ENCODE data around the gene SSH3.
"Not testable (repeated sequence)": the region's sequence is repeated elsewhere in the genome, so short reads cannot be mapped to it uniquely, and the experiment has no call there.

SSH3 gene

DNA sequence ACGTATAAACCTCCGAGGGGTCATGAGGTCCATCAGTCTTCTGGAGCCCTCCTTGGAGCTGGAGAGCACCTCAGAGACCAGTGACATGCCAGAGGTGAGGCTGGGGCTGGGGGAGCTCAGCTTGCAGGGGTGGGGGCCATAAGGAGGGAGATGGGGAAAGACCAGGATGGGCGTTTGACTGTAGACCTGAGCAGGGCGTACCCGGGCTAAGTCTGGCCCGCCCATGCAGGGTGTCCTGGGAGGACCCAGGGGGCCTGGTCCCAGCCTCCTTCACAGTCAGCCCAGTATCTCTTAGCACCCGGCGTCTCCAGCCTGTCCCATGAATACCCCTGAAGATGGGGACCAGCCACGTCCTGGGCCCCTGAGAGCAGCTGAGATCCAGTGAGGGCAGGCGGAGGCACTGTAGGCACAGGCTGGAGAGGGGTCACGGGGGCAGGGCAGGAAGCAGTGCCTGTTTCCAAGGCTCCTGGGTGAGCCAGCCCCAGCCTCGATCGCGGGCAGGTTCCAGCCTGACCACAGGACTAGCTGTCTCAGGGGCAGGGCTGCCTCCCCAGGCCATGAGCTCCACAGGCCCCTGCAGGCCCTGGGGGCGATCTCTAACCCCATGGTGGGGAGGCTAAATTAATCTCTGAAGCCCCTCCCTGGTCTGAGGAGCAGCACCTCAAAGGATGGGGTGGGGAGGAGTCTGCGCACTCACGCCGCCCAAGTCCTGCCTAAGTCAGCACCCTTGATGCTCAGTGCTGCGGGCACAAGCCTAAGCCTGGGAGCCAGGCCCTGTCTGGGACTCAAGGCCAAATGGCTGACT, 7.1 kb downstream of the SSH3 start:
- DNase-seq (ENCODE audit: low read depth in 3 of 3): no peak

DNA sequence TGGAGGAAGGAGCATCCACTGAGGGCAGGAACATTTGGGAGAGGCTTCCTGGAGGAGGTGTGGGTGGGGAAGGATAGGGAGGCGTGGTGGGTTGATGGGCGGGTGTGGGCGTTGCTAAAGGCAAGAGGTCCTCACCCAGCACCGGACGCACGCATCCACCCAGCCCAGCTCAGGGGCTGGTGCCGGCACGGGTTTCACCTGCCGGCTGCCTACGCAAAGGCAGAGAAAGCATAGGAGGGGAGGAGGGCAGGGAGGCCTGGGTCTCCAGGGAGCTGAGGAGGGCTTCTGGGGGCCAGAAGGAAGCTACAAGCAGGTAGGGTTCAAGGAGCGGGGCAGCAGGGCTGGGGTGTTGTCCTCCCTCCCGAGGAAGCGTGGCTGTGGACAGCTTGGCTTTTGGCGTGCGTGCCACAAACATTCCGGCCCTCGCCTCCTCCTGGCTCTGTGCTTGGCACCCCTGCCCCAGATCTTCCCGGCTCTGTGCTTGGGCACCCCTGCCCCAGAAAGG, 7.8 kb downstream of the SSH3 start:
- DNase-seq (ENCODE audit: low read depth in 3 of 3): no peak

DNA sequence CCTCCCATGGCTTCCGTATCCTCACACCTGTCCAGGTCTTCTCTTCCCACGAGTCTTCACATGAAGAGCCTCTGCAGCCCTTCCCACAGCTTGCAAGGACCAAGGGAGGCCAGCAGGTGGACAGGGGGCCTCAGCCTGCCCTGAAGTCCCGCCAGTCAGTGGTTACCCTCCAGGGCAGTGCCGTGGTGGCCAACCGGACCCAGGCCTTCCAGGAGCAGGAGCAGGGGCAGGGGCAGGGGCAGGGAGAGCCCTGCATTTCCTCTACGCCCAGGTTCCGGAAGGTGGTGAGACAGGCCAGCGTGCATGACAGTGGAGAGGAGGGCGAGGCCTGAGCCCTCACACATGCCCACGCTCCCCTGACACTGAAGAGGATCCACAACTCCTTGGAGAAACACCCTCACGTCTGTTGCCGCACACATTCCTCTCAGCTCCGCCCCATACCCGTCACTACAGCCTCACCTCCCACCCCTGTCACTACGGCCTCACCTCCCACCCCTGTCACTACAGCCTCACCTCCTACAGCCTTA, 8.3 kb downstream of the SSH3 start:
- DNase-seq (ENCODE audit: low read depth in 3 of 3): no peak

DNA sequence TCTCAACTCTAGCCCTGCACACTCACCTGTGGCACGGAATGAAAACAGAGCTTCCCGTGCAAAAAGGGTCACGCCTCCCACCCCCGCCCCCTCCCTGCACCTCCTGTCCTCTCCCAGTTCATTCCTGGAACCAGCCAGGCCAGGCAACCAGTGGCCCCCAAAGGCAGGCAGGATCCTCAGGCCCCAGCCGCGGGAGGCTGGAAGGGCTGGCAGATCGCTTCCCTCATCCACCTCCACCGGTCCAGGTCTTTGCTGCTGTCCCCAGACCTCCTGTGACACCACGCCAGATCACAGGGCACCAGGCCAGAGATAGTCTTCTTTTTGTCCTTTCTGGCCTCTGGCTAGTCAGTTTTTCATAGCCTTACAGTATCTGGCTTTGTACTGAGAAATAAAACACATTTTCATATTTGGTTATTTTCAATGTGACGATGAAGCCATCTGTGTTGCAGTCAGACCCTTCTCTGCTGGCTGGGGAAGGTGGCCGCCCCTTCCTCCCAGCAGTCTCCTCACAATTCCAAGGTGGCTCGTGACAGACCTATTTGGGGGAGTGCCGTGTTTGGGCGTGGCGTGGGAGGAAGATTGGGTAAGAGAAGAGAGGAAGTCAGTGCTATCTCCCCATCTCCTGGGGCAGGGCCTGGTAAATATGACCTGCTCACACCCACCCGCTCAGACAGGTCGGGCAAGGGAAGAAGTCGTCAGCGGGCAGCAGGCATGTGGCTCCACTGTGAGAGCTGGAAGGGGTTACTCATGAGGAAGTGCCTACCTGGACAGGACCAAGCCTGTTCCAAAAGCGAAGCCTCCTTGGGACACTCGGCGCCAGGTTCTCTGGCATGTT, 9.1 kb downstream of the SSH3 start:
- DNase-seq (ENCODE audit: low read depth in 3 of 3): peak in 1 of 3 experiments; percentile 45

DNA sequence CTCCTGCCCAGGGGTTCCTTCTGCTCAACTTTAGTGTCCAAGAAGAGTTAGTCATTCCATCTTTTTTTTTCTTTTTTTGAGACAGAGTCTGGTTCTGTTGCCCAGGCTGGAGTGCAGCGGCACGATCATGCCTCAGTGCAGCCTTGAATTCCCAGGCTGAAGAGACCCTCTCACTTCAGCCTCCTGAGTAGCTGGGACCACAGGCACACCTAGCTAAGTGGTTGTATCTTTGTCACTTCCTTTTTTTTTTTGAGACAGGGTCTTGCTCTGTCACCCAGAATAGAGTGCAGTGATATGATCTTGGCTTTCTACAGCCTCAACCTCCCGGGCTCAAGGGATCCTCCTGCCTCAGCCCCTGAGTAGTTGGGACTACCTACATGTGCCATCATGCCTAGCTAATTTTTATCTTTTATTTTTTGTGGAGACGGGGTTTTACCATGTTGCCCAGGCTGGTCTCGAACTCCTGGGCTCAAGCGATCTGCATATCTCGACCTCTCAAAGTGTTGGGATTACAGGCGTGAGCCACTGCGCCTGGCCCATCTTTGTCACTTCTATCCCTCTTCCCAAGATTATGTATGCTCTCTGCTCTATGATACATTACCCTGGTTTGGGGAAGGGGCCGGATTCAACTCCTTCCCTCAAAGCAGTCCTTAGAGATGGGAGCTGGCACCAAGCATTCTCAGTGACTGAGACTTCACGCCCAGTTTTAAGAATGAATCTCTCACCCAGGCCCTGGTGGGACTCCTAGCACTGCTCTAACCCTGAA, 10.0 kb downstream of the SSH3 start:
- no peak for DNase-seq (ENCODE audit: low read depth in 3 of 3)

DNA sequence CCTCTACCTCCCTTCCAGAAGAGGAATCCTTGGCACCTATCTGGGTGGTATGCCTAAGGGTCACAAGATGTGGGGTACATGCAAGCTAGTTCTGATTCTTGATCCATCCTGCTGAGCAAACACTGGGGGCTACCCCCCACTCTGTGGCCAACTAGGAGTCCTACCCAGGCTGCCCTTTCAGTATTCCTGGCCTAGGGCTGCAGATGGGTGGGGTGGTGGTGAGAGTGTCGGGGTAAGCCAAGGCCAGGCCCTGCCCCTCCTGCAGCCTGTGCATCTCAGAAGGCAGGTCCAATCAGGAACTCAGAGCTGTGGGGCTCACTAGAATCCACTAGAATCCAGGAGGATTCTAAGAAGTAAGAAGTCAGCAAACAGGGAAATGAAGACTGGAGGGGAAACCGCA, 10.9 kb downstream of the SSH3 start:
- DNase-seq (ENCODE audit: low read depth in 3 of 3): no peak

DNA sequence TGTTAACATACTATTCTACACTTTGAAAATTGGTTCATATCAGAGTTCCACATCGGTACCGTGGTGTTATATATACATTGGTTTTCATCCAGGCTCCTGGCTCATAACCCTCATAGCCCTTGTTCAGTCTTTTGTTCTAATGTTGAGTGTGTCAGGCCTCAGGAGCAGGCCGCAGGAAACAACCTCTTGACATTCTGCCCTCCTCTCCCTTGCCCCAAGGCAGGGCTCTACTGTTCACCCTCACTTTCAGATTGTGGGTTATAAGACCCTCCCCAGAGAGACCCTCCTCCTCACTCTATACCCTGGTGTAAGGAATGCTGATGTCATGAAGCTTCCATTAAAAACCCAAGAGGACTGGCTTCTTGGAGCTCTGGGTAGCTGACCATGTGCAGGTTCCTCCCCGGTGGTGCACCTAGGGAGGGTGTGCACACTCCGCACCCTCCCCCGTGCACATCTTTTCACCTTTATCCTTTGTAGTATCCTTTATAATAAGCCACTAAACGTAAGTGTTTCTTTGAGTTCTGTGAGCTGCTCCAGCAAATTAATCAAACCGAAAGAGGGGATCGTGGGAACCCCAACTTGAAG, 12.1 kb downstream of the SSH3 start:
- no peak for DNase-seq (ENCODE audit: low read depth in 3 of 3)

DNA sequence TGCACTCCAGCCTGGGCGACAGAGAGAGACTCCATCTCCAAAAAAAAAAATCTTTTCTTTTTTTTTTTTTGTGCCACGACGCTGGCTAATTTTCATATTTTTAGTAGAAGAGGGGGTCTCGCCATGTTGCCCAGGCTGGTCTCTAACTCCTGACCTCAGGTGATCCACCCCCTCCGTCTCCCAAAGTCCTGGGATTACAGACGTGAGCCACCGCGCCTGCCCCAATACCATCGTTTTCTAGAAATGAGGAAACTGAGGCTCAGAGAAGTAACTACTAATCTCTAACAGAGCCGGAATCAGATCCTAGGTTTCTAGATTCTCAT, 13.5 kb downstream of the SSH3 start:
- no peak for DNase-seq (ENCODE audit: low read depth in 3 of 3)

DNA sequence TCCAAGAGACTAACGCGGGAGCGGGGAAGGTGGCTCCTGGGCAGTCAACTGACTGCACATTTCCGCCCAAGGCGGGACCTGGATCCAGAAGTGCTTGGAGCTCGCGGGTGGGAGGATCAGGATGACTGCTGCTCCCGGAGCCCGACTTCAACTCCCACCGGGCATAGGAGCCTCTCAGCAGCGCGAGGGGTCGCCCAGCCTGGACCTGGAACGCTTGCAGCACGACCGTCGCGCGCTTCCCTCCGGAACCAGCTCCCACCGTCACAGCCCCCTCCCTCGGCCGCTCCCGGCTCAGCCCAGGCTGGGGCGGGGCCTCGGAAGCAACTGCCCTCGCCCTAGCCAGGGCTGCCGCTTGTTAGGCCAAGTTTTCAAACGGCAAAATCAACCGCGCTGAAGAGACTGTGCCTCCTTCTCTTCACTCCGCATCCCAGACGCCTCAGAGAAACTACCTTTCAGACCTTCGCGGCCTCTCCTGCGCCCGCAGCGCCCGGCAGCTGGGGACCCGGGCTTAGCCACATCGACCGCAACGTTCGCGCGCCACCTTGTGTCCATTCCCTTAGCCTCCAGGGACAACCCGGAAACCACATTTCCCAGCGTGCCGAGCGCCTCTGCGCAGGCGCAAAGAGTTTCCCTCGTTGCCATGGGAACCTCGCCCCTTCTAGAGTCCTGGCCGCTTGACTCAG, 14.0 kb downstream of the SSH3 start:
- peak; percentile 98 to 99 (median 99) for DNase-seq (ENCODE audit: low read depth in 3 of 3)

DNA sequence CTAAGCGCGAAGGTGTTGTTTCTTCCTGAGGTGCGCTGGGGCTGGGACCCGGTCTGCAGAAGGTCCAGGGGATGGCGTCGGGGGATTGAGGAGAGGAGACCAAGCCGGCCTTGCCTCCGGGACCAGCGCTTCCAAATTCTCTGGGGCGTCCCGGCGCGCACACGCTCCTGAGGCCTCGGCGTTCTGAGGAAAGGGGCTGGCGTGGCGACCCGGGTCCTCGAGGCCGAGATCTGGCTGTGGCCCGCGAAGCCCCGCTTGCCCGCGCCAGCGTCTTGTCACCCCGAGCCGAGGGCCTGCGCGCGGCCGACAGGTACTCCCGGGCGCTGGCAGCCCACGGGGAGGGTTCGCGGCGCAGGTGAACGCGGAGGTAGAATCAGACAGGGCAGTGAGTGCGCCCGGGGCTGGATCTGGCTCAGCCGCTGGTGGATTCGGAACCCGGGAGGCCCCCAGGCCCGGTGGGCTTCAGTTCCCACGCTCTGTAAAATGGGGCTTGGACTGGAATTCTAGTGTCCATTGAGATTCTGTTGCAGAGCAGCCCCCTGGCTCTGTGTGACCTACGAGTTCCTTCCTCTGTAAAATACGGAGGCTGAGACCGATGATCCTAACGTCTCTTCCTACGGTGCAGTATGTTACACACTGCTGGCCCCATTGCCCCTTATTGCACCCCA, 14.7 kb downstream of the SSH3 start:
- no peak for DNase-seq (ENCODE audit: low read depth in 3 of 3)

DNA sequence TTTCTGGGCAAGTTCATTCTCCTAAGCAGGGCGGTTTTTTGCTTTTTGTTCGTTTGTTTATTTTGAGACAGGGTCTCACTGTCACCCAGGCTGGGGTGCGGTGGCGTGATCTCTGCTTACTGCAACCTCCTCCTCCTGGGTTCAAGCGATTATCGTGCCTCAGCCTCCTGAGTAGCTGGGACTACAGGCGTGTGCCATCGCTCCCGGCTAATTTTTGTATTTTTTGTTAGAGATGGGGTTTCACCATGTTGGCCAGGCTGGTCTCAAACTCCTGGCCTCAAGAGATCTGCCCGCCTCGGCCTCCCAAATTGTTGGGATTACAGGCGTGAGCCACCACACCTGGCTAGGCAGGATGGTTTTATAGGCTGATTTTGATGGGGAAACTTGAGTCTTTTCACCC, 15.5 kb downstream of the SSH3 start:
- not testable (repeated sequence) for DNase-seq (ENCODE audit: low read depth in 3 of 3)

DNA sequence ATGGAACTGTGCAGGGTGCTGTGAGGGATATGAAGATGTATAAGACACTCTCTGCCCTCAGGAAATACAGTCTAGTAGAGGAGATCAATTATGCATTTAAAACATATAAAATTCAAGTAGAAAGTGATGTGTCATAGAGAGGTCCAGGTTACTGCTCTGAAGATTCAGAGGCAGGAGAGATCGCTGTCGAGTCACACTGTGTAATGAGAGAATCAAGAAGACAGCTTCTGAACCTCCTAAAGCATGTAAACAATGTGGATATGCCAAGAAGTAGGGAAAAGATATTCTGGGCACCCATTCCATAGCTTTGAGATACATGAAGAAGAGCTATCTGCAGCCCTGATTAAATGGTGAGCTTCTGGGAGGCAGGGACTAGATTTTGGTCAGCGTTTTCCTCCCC, 16.7 kb downstream of the SSH3 start:
- DNase-seq (ENCODE audit: low read depth in 3 of 3): no peak

DNA sequence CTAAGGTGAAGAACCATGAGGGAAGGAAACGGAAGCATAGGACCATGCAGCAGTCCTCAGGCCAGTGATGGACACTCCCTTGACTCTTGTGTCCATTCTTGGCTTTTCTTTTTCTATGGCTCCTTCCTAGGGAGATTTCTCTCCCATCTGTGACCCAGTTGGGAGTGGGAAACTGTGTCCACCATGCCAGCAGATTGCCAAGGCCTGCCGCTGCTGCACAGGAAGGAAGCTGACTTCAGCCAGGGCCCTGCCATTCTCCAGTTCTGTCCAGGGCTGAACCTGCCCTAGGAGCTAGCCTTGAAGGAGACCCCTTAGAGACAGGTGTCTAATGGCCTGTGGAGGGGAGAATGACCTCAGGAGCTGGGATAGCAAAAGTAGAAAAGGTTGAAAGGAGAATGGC, 17.4 kb downstream of the SSH3 start:
- DNase-seq (ENCODE audit: low read depth in 3 of 3): no peak

DNA sequence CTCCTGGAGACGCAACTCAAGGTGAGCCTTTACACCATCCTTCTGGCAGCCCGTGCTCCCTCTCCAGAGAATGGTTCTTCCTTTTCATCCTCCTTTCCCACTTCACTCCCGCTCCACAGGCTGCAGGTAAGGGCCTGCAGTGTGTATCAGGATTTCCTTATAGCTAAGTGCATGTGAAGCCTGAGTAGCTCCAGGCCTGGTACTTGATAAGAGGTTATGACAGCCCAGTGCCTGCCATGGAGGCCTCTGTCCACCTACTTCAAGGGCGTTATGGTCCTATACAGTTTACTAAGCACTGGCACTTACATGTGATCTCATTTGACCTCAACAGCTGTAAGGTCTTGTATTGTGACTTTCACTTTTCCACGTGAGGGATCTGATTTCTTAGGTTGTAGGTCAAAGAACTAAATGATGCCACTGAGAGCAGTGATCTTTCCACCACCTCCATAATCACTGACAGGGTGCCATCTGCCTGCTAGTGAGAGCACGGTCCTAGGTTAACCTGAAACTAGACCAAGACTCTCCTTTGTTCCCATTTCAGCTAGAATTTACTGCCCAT, 18.1 kb downstream of the SSH3 start:
- no peak for DNase-seq (ENCODE audit: low read depth in 3 of 3)

DNA sequence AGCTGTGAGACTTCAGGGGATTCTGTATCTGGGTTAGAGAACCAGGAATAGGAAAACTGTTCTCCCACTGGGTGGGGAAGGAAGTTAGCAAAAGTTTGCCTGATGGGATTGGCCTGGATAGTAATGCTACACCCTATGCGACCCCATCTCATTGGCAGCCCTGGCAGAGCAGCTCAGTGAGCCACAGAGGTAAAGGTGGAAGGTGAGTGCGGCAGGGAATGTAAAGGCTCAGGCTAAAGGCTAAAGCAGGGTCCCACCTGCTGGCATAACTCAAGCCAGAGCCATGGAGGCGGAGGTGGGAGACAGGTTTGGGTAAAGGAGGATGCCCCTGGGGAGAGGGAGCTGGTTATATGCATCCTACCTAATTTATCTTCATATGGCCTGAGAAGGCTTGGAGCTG, 18.7 kb downstream of the SSH3 start:
- DNase-seq (ENCODE audit: low read depth in 3 of 3): no peak

DNA sequence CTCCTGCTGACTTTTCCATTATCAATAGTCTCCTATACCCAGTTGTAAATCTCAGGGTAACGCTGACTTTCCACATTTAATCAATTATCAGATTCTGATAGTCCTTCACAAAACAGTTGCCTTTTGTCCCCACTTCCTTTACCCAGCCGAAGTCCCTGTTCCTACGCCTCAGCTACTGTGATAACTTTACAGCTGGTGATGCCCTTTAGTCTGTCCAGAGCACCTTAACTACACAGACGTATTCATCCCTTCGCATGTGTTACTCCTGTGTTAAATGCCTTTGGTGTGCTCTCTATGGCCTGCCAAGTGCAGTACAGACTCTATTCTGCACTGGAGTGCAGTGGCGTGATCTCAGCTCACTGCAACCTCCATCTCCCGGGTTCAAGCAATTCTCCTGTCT, 20.2 kb downstream of the SSH3 start:
- no peak for DNase-seq (ENCODE audit: low read depth in 3 of 3)

DNA sequence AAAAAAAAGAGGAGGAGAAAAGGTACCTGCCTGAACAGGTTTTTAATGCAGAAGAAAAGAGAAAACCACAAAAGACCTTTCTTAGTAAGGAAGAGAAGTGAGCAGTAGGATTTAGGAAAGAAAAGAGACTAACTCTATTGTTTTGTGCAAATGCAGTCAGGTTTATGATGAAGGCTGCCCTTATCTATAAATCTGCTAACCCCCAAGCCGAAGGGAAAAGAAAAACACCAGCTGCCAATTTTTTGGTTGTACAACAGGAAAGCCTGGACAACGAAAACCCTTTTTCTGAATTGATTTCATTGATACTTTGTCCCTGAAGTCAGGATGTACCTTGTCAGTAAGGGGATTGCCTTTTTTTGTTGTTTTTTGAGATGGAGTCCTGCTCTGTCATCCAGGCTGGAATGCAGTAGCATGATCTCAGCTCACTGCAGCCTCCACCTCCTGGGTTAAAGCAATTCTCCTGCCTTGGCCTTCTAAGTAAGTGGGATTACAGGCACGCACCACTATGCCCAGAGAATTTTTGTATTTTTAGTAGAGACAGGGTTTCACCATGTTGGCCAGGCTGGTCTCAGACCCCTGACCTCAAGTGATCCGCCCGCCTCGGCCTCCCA, 28.9 kb downstream of the SSH3 start:
- DNase-seq (ENCODE audit: low read depth in 3 of 3): no peak

DNA sequence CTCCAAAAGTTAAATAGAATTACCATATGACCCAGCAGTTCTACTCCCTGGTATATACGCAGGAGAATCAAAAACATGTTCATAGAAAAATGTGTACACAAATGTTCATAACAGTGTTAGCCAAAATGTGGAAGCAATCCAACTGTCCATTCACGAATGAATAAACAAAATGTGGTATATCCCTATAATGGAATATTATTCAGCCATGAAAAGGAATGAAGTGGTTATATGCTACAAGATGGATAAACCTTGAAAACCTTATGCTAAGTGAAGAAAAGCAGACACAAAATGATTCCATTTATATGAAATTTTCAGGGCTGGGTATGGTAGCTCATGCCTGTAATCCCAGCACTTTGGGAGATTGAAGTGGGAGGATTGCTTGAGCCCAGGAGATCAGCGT, 33.9 kb downstream of the SSH3 start:
- DNase-seq (ENCODE audit: low read depth in 3 of 3): no peak

DNA sequence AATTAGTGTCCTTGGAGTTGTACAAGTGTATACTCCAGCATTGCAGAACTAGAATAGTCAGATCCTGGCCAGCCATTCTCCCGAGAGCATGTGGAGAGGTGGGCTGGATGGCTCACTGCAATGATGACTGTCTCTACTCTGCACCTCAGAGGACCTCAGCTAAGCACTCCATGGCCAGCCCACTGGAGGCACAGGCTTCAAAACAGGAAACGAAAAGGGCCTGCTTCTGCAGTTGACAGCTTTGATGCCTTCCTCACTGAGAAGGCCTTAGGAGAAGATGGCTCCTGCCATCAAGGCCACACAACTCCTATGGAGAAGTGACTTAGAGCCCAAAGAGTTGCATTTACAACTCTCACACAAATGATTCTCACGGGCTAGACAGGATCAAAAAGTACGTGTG, 40.9 kb downstream of the SSH3 start:
- DNase-seq (ENCODE audit: low read depth in 3 of 3): no peak

Data from stimulated activated CD4-positive, alpha-beta T cell treated with anti-CD3 and anti-CD28 coated beads, TNF-alpha, amount 100 ng/mL, for 24 hours (primary cell).